GM18508 (cell line): ENCODE data around the gene ELAVL1.
"Not testable (repeated sequence)": the region's sequence is repeated elsewhere in the genome, so short reads cannot be mapped to it uniquely, and the experiment has no call there.

Experiments used
- ATAC-seq: cut with Tn5 transposase; IDR thresholded peaks from one replicate; pipeline ENCODE4 v1.9.1; 2021; ENCODE audit warnings: moderate number of reproducible peaks; ENCODE audit not compliant: insufficient read depth, unreplicated experiment

Gene ELAVL1

DNA sequence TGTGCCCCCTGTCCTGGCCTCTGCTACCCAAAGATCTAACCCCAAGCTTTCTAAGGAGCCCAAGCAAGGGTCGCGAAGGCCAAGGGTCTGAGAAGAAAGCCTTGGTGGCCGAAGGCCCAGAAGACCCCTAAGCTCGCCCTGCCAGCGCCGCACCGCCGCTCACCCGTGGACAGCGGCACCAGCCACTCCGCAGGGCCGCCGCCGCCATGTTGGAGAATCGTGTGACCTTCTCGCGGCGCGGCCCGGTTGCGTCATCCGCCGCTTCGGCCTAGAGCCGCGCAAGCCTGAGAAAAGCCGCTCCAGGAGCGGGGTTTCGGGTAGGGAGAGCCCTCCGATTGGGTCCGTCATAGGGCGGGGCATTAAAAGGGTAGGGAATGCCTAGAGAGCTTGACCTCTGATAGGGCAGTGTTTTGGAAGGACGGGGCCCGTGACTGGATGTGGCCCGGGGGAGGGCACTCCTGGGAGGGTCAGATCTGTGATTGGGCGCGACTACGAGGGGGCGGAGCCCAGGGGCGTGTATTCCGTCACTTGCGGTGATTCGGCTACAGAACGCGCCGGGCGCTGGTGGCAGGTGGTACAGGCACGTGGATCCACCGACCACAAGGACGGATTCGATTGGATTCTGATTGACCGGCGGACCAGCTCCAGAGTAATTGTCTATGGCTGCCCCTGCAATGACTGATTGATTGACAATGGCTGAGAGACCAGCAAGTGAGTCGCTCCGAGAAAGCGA lies 61.8 kb downstream of the ELAVL1 start, which contains the start of gene TIMM44:
TIMM44 (minus strand) TSS at position 223 of the 733 bp plus-strand sequence; CDS start at position 208, 15 bp downstream.
- ATAC-seq, result peak; percentile 82

DNA sequence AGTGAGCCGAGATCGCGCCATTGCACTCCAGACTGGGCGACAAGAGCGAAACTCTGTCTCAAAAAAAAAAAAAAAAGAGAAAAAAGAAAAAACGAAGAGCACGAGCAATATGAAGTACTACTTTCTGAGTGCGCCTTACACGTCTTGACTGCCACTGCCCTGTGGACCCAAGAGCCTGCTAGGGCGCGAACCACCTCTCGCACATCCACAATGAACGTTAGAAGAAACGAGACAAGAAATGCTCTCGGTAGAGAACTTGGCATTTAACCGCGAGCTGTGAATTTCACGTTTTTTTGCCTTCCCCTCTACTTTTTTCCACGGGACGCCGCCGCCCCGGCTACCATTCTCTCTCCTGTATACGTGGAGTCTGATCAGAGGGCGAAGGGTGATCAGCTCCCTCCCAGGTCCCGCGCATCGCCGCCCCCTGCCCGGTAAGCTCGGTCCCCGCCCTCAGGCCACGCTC lies 62.4 kb downstream of the ELAVL1 start:
- ATAC-seq, result no peak

DNA sequence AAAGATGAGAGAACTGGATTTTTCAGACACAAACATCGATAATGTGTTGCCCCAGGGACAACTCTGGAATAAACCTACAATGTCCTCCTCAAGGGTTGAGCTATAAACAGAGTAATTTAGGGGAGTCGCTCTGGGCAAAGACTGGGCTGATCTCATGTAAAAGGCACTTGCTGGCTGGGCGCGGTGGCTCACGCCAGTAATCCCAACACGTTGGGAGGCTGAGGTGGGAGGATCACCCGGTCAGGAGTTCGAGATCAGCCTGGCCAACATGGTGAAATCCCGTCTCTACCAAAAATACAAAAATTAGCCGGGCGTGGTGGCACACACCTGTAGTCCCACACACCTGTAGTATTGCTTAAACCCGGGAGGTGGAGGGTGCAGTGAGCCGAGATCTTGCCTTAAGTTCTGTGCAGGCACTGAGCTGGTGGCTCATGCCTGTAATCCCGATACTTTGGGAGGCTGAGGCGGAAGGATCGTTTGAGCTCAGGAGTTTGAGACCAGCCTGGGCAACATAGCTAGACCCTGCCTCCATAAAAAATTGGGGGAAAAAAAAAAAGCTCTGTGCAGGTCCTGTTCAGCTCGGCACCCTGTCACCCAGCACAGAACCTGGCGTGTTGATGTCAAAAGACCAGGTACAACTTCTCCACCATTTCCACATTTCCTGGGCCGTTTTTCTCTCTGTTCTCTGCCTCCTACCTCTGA lies 63.4 kb downstream of the ELAVL1 start:
- no peak for ATAC-seq

DNA sequence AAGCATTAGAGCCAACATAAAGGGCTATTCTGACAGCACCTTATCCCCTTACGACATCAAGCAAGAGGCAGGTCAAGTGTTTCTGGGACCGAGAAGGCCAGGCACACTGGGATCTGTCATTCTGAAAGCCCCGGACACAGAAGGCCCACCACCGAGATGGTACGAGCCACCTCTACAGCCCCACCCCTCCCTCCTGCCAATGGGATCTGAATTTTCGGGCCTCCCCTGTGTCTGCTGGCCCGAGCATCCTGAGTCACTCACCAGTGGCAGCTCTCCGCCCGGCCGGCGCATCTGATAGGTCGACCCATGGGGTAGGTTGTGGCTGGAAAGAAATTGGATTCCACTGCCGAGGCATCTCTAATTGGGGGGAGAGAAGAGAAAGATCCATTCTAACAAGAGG lies 64.6 kb downstream of the ELAVL1 start:
- ATAC-seq, result no peak

DNA sequence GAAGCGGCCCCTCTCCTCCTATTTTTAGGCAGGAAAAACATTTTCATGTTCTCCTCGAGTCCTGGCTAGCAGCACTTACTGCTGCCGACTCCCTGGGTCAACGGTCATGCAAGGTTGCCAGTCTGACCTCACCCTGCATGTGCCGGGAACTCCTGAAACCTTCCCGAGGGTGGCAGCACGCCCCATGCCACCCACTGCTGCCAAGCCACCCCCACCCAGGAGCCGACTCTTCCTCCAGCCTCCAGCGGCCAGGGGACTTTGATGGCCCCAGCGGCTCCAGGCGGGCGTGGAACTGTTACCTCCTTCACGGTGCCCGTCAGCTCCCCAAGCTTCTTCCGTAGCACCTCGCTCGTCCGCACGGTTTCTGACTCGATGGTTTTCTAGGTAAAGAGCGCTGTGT lies 70.7 kb downstream of the ELAVL1 start:
- no peak for ATAC-seq

DNA sequence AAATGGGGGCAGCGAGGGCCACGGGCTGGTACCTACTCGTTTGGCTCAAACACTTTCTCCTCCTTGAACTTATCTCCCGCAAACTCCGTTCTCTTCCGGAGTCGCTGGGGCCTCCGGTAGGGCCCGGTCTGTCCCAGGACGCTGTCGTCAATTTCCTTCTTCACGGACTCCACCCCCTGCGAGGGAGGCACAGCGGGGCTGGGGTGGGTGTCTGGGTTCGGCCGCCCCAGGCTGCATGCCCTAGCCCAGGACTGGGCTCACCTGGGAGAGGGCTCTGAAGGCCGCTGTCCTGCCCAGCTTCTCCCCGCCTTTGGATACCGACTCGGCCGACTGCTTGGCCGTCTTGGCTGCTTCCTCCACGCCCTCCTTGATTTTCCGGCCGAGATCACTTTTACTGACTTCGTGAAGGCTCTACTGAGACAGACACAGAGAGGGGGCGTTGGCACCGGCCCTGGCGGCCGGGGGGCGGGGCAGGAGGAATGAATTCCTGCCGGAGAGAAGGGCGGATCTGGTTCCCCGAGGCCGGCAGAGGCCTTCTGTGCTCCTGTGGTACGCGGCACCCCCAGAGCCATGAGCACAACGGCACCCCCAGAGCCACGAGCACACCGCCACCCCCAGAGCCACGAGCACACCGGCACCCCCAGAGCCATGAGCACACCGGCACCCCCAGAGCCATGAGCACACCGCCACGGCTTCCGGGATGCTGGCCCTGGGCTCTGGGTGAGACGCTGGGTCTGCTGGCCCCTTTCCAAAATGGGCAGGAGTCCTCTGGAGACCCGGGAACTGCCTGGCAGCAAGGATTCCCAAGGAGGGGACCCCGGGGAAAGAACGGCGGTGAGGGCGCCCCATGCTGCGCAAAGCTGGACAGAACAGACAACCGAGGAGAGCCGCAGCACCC lies 71.4 kb downstream of the ELAVL1 start:
- ATAC-seq, result no peak

DNA sequence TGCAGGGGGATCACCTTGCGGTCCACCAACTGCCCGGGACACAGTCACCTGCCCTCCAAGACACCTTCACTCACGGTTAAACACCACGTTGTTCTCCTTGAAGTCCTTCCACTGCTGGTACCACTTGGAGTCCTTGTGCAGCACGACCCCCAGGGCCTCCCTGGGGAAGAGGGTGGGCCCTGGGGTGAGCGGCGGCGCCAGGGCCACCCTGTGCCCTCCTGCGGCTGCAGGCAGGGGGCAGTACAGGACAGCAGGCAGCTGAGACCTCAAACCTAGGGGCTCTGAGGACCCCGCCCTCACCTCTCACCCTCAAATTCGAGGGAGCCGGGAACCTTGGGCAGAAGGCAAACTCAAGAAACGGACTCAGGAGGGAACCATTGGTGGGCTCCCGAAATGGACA lies 72.0 kb downstream of the ELAVL1 start:
- no peak for ATAC-seq

DNA sequence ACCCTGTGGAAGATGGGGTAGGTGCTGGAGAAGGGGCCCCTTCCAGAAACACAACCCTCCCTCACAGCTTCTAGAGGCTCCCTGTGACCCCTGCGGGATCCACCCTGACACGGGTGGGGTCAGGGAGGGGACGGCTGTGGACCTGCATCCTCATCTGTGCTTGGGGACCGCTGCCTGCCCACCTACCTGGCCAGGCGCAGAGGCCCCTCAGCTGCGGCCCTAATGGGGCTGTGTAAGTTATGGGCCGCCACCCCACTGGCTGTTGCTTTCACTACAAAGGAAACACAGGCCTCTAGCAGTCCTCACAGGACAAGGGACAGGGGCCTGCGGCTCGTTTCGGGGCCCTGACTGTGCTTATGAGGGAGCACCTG lies 72.5 kb downstream of the ELAVL1 start:
- no peak for ATAC-seq

DNA sequence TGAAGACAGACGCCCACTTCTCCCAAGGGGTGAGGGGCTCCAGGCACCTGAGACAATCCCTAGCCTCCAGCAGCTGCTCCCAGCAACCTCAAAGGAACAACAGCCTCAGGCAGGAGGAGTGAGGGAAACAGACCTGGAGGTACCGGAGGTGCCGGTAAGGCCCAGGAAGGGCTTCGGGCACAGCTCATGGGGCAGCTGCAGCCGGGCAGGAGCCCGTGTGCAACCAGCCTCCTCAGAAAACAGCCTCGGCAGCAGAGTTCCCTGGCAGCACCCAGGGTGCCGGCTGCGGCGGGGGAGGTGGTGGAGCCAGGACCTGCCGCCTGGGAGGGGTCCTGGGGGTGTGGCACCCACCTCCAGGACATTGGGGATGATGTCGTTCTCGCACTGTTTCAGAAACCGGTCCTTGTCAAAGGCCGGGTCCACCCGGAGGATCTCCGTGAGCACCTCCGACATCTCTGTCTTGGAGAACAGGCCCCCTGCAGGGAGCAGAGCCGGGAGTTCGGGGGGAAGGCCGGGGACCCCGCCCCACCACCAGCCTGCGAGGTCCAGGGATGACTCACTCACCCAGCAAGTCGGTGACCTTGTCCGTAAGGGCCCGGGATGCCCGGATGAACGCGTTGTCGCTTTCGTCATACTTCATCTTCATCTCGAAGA lies 73.0 kb downstream of the ELAVL1 start:
- ATAC-seq, result no peak

DNA sequence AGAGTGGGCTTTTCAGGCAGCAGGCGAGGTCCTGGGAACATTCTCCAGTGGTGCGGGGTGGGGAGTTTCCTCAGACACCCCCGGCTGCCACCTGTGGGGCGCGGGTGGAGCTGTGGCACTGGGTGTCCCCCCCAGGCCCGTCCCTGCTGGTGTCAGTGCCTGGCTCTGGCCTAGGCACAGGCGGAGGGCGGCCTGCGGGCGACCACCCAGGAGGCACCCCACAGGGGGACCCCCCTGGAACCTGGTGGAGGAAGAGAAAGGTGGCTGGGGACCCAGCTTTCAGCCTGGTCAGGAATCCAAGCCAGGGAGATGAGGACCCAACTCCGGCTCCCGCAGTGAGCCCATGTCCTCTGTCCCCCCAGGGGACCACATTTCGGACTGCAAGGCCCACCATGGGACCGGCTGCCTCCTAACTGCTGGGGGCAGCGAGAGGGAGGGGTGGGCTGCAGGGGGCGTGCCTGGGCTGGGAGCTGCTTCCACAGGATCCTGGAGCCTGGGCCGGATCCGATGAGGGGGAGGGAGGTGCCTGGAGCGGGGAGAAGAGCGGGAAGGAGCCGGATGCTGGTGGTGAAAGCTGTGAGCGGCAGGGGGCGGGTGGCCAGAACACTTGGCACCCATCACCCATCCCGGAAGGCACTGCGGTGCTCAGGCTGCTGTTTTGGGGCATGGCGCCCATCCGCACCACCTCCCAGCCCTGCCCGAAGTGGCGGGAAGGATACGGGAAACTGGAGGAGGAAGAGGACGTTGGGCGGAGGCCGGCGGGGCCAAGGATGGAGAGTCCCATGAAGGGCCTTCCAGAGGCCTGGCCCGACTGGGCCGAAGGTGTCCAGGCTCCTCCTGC lies 74.0 kb downstream of the ELAVL1 start:
- ATAC-seq, result no peak

DNA sequence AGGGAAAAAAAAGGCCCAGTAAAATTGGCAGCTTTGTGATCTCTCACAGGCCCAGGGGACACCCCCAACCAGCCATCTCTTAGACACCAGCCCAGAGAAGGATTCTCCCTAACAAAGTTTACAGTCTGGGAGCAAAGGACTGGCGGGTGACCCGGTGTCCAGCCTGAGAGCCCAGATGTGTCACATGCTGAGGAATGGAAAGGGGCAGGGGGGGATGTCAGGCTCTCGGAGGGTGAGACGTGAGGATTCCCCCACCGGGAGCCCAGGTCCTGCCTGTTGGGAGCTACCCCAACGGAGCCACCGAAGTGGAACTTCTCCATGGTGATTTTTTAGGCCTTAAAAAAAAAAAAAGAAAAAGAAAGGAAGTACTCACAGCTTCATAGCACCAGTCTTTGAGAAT lies 74.7 kb downstream of the ELAVL1 start:
- no peak for ATAC-seq

DNA sequence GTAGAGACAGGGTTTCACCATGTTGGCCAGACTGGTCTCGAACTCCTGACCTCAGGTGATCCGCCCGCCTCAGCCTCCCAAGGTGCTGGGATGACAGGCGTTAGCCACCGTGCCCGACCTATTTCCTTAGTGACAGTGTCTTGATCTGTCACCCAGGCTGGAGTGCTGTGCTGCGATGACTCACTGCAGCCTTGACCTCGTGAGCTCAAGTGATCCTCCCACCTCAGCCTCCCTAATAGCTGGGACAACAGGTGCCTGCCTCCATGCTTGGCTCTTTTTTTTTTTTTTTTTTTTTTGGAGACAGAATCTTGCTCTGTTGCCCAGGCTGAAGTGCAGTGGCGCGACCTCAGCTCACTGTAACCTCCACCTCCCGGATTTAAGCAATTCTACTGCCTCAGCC lies 75.4 kb downstream of the ELAVL1 start:
- not testable (repeated sequence) for ATAC-seq

DNA sequence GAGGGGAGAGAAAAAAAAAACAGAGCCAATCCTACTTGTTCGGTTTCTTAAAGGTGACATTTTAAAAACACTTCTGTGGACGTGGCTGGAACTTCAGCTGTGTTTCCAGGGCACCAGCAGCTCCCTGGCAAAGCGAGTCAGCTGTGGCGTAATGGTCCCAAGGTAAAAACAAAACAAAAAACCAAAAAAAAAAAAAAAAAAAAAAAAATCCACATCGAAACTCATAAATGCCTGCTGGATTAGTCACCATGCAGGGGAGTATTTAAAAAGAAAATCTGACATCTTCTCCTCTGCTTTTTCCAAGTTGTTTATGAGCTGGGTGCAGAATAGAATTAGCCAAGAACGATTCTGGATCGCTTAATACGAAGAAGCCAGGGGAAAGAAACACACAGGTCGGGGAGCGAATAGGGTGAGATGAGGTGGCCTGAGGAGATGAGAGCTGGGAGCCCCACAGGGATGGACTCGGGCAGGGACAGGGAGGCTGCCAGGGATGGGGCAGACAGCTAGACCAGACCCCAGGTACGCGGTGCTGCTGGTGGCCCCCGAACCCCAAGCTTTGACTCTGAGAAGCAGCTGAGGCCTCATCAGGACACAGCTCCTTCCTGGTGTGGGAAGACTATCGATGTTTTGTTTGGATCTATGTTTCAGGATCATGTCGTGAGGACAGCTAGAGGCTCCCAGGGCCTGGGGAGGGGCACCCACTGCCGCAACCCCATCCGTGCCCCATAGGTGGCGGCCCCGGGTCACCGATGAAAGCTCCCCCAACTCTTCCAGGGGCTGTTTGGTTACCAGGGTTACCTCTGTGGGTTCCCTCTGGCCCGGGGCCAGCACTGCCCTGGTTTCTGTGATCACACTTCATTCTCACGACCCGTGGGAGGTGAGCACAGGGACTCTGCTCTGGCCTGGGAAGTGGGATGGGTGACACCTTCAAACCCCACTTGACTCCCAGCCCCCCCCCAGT lies 76.4 kb downstream of the ELAVL1 start:
- no peak for ATAC-seq

DNA sequence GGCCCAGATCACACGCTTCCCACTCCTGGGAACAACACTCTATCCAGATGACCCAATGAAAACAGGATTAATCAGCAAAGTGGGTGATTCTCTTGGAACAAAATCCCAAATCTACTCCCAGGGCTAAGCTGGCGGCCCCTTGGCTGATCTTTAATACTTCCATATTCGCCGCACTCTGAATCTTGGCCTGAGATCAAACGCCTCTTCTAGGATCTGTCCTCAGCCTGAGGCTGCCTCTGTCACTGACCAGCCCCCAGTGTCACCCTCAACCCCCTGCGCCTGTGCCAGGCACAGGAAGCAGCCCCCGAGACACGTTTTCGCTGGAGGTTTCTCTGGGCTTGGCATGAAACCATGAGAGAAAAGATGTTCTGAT lies 77.1 kb downstream of the ELAVL1 start:
- ATAC-seq, result no peak

DNA sequence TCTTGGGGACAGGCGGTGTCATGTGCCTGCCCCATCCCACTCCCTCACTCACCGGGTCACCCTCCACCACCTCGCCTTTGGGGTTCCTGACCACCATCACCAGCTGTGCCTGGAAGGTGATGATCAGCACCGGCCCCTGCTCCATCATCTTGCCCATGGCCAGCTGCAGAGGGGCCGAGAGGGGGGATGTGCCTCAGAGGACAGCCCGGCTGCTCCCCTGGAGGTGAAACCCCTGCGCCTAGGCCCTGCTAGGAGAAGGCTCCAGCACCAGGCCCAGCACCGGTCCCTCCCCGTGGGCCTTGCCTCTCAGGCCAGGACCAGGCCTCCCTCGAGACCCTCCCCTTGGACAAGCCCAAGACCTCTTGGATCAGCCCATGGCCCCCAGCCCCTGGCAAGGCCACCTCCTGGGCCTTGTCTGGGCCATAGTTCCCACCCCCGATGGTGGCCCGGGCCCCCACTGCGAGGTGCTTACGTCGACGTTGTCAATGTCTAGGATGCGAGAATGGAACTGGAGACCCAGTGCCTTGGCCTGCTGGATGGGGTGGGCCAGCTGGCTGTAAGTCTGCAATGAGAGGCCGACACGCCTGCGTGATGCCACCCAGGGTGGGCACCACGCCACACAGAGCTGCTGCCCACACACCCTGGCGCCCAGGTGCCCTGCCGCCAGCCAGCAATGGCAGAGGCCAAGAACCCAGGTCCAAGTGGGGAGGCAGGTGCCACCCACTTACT lies 77.7 kb downstream of the ELAVL1 start:
- no peak for ATAC-seq

DNA sequence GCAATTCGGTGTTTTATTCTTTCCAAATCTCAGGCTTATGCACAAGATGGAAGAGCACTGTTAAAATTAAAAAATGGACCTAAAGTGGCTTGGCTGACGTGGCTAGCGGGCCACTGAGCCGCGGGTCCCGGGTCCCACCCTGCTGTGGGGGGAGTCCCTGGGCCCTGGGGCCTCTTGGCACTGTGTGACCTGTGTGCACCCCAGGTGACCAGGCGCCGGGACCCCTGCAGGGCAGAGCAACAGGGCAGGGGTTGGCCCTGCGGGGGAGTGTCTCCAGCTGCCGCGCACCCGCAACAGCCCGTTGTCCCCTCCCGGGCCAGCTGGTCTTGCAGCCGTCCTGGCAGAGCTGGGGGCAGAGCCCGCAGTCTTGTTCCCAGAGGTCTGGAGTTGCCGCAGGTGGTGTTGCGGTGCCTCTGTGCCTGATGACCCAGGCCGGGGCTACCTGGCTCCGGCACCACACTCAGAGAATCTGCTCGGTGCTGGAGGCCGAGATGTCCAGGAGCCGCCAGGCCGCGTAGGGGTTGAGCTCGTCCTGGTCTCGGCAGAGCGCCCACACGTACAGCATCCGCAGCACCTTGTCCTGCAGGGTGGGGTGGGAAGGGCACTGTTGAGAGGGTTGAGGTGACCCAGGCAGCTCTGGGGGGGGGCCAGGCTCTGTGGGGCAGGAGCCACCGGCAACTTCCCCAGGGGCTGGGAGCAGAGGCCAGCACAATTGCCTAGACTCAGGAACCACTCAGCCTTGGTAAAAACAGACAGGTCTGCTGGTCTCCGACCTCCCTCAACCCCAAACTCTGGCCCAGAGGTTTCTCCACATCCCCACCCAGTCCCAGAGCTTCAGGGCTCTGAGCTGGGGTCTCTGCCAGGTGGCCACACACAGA lies 78.5 kb downstream of the ELAVL1 start:
- no peak for ATAC-seq
